Naive thymus-derived CD4-positive, alpha-beta T cell (primary cell): ENCODE measurements around the gene PPP1R1C. TPM values are rescaled to one million over a fixed set of nuclear protein-coding genes. Genes with fewer than 3 reads are reported as not detected.
"Not testable (repeated sequence)": the region's sequence is repeated elsewhere in the genome, so short reads cannot be mapped to it uniquely, and the experiment has no call there.

Experiments used
- ATAC-seq: fragments of 150-1000 bp; cut with Tn5 transposase; 2 replicates; pipeline ENCODE4 v1.10.0; 2021; ENCODE audit warnings: mild to moderate bottlenecking, moderate library complexity
- CTCF ChIA-PET: fragments of 350-600 bp; sonication (Branson Sonifier 250); formaldehyde crosslinking; loops from one replicate; lab custom pipeline; 2021; ENCODE audit warnings: antibody characterized with exemption; lab: Charles Lee
- POLR2A ChIA-PET: fragments of 350-600 bp; sonication (Branson Sonifier 250); formaldehyde crosslinking; loops from one replicate; lab custom pipeline; 2021; ENCODE audit warnings: antibody characterized with exemption, inconsistent platforms; lab: Charles Lee
- DNase-seq, 9 donors: peaks; one replicate each; pipeline versions ENCODE4 v3.0.0 to v3.0.0-alpha.2; 2020 to 2022; ENCODE audit warnings: mixed read lengths in 1 of 9
- H3K27ac ChIP-seq: one replicate; pipeline ENCODE4 v1.7.0; 2013; ENCODE audit warnings: mild to moderate bottlenecking, low read depth, low read length, moderate library complexity
- H3K27me3 ChIP-seq, 2 donors: one replicate each; pipeline ENCODE4 v1.7.0; 2013; ENCODE audit warnings: low read length in 2 of 2, mild to moderate bottlenecking in 2 of 2, moderate library complexity in 2 of 2; ENCODE audit not compliant: control insufficient read depth in 2 of 2, insufficient read depth in 2 of 2
- H3K36me3 ChIP-seq, 3 experiments: 1 replicate in 2 of 3; 2 replicates in 1 of 3; pipeline ENCODE4 v1.7.0; 2013; ENCODE audit warnings: low read length in 3 of 3, mild to moderate bottlenecking in 3 of 3, moderate library complexity in 1 of 3; ENCODE audit not compliant: insufficient read depth in 3 of 3, control insufficient read depth in 2 of 3
- H3K4me1 ChIP-seq, 2 donors: one replicate each; pipeline ENCODE4 v1.7.0; 2013; ENCODE audit warnings: low read length in 2 of 2, mild to moderate bottlenecking in 2 of 2, moderate library complexity in 1 of 2; ENCODE audit not compliant: control insufficient read depth in 2 of 2, insufficient read depth in 2 of 2
- H3K4me3 ChIP-seq: 2 replicates; pipeline ENCODE4 v1.7.0; 2013; ENCODE audit warnings: mild to moderate bottlenecking, low read length
- H3K9me3 ChIP-seq, 3 experiments: 1 replicate in 2 of 3; 2 replicates in 1 of 3; pipeline ENCODE4 v1.7.0; 2013; ENCODE audit warnings: low read length in 3 of 3; ENCODE audit not compliant: control insufficient read depth in 2 of 3
- H3K27ac Mint-ChIP-seq, 9 donors: one replicate each; pipeline ENCODE4 v1.8.0; 2020 to 2022; ENCODE audit warnings: mixed read lengths in 9 of 9, mild to moderate bottlenecking in 8 of 9, moderate library complexity in 5 of 9, inconsistent platforms in 2 of 9
- H3K27me3 Mint-ChIP-seq, 5 donors: one replicate each; pipeline ENCODE4 v1.8.0; 2021 to 2022; ENCODE audit warnings: mixed read lengths in 5 of 5, mild to moderate bottlenecking in 1 of 5
- H3K36me3 Mint-ChIP-seq, 5 donors: one replicate each; pipeline ENCODE4 v1.8.0; 2020 to 2022; ENCODE audit warnings: mixed read lengths in 5 of 5, mild to moderate bottlenecking in 3 of 5, inconsistent platforms in 1 of 5
- H3K4me1 Mint-ChIP-seq, 7 donors: one replicate each; pipeline ENCODE4 v1.8.0; 2020 to 2022; ENCODE audit warnings: mixed read lengths in 7 of 7, mild to moderate bottlenecking in 3 of 7, inconsistent platforms in 1 of 7
- H3K4me3 Mint-ChIP-seq, 10 donors: one replicate each; pipeline ENCODE4 v1.8.0; 2020 to 2022; ENCODE audit warnings: mild to moderate bottlenecking in 10 of 10, mixed read lengths in 10 of 10, moderate library complexity in 6 of 10, inconsistent platforms in 2 of 10
- H3K9me3 Mint-ChIP-seq, 11 donors: one replicate each; pipeline ENCODE4 v1.8.0; 2020 to 2022; ENCODE audit warnings: mixed read lengths in 11 of 11, mild to moderate bottlenecking in 4 of 11, inconsistent platforms in 1 of 11, moderate library complexity in 1 of 11
- intact Hi-C, 2 donors: fragments of 100-400 bp; cut with micrococcal nuclease; formaldehyde crosslinking; loops; one replicate each; pipeline ENCODE4 v1.15.1; 2023
- polyA plus RNA-seq, 2 donors: library from polyadenylated mRNA; unstranded; fragments of 300-500 nt; fragmentation: Illumina TruSeq; gene quantifications; one replicate each; pipeline ENCODE4 v1.2.3, GENCODE V29; 2021
- total RNA-seq, 6 experiments: library from RNA in 5 of 6; stranded (reverse) in 5 of 6; gene quantifications; 1 replicate in 5 of 6; 2 replicates in 1 of 6; pipeline ENCODE4 v1.2.3 and lab custom pipeline; 2021 to 2026

The PPP1R1C gene
- total and polyA plus RNA-seq, 7 experiments from 2014 or later: not detected

- CTCF ChIA-PET: interaction anchor here (1.2 to 1.3 kb wide), 2 partner anchors 35 to 213 kb away, joined by 3 to 6 read pairs; no protein-coding TSS in a partner anchor
- H3K27ac ChIP-seq: no peak overlapping the region
- POLR2A ChIA-PET: no interaction called here
- Mint-ChIP-seq H3K27ac (no peak overlapping the region), H3K36me3 (no peaks in the 10 kb centered on the region), H3K4me1 (peaks cover 4 to 14% (median 13%) of the 10 kb centered on the region in 7 donors), H3K4me3 (no peak overlapping the region), H3K27me3 (peaks cover 5 to 24% (median 11%) of the 10 kb centered on the region in 5 donors), H3K9me3 (no peaks in the 10 kb centered on the region)
- DNase-seq (no peak), ATAC-seq (no peak)
- no peaks in the 10 kb centered on the region for H3K27me3 ChIP-seq
- intact Hi-C loops: loop anchor here (2.0 to 10.0 kb wide), 3 partner anchors 62 to 878 kb away; no protein-coding TSS in a partner anchor
- no peaks in the 10 kb centered on the region for H3K9me3 ChIP-seq
- no peaks in the 10 kb centered on the region for H3K4me1 ChIP-seq
- H3K4me3 ChIP-seq: no peak overlapping the region
- H3K36me3 ChIP-seq: no peaks in the 10 kb centered on the region
Observed at GRCh38 chr2:181955010-181955409, 30.6 kb upstream of the PPP1R1C start.

- peak overlapping the region in 1 of 10 donors; percentile 57 for H3K4me3 Mint-ChIP-seq
- POLR2A ChIA-PET, H3K36me3 ChIP-seq, H3K36me3 Mint-ChIP-seq, H3K9me3 ChIP-seq, DNase-seq, H3K27ac Mint-ChIP-seq, H3K27me3 ChIP-seq, H3K27ac ChIP-seq, ATAC-seq, H3K9me3 Mint-ChIP-seq, H3K4me3 ChIP-seq, H3K4me1 ChIP-seq: not testable (repeated sequence)
- intact Hi-C loops: loop anchor here (2.0 to 10.0 kb wide), 3 partner anchors 63 to 879 kb away; no protein-coding TSS in a partner anchor
- H3K27me3 Mint-ChIP-seq: peaks cover 5 to 26% (median 15%) of the 10 kb centered on the region in 5 donors
- peaks cover 4 to 14% (median 13%) of the 10 kb centered on the region in 7 donors for H3K4me1 Mint-ChIP-seq
- CTCF ChIA-PET: interaction anchor here (0.6 to 1.3 kb wide), 2 partner anchors 213 to 308 kb away, joined by 3 to 6 read pairs; no protein-coding TSS in a partner anchor
Observed at GRCh38 chr2:181955866-181956265, 29.8 kb upstream of the PPP1R1C start.

GRCh38 chr2:181957668-181958067 is 28.0 kb upstream of the PPP1R1C start:
- Histone ChIP-seq H3K27me3 (no peaks in the 10 kb centered on the region), H3K36me3 (no peaks in the 10 kb centered on the region), H3K4me1 (no peaks in the 10 kb centered on the region), H3K4me3 (no peak overlapping the region), H3K27ac (no peak overlapping the region), H3K9me3 (no peaks in the 10 kb centered on the region)
- Mint-ChIP-seq H3K4me1 (peaks cover 4 to 14% (median 13%) of the 10 kb centered on the region in 7 donors), H3K4me3 (no peak overlapping the region), H3K27ac (no peak overlapping the region), H3K27me3 (peaks cover 5 to 27% (median 15%) of the 10 kb centered on the region in 5 donors), H3K36me3 (no peaks in the 10 kb centered on the region), H3K9me3 (no peaks in the 10 kb centered on the region)
- CTCF ChIA-PET: interaction anchor here (0.6 kb wide), 1 partner anchor 18 kb away, joined by 3 read pairs; no protein-coding TSS in a partner anchor
- DNase-seq (no peak), ATAC-seq (no peak)
- POLR2A ChIA-PET: no interaction called here
- intact Hi-C loops: loop anchor here (5.0 to 10.0 kb wide), 2 partner anchors 383 to 880 kb away; no protein-coding TSS in a partner anchor

GRCh38 chr2:181958726-181959125 is 26.9 kb upstream of the PPP1R1C start:
- Mint-ChIP-seq H3K27ac (no peak overlapping the region), H3K27me3 (peaks cover 0 to 26% (median 12%) of the 10 kb centered on the region in 5 donors), H3K9me3 (no peaks in the 10 kb centered on the region), H3K4me3 (no peak overlapping the region), H3K36me3 (no peaks in the 10 kb centered on the region), H3K4me1 (peaks cover 4 to 10% (median 8%) of the 10 kb centered on the region in 7 donors)
- intact Hi-C loops: loop anchor here (5.0 to 10.0 kb wide), 2 partner anchors 384 to 881 kb away; no protein-coding TSS in a partner anchor
- Histone ChIP-seq H3K4me3 (no peak overlapping the region), H3K27me3 (no peaks in the 10 kb centered on the region), H3K36me3 (no peaks in the 10 kb centered on the region), H3K9me3 (no peaks in the 10 kb centered on the region), H3K27ac (no peak overlapping the region), H3K4me1 (no peaks in the 10 kb centered on the region)
- DNase-seq: no peak
- ChIA-PET POLR2A (interaction anchor here (0.6 kb wide), 1 partner anchor 45 kb away, joined by 3 read pairs; no protein-coding TSS in a partner anchor), CTCF (no interaction called here)
- ATAC-seq: no peak

GRCh38 chr2:181959508-181959907 is 26.1 kb upstream of the PPP1R1C start:
- intact Hi-C loops: loop anchor here (5.0 to 10.0 kb wide), 2 partner anchors 385 to 882 kb away; no protein-coding TSS in a partner anchor
- no peak overlapping the region for H3K27ac Mint-ChIP-seq
- no peak overlapping the region for H3K4me3 ChIP-seq
- POLR2A ChIA-PET: interaction anchor here (0.6 kb wide), 1 partner anchor 45 kb away, joined by 3 read pairs; no protein-coding TSS in a partner anchor
- H3K4me1 ChIP-seq: no peaks in the 10 kb centered on the region
- H3K4me3 Mint-ChIP-seq: no peak overlapping the region
- no peak for DNase-seq
- H3K4me1 Mint-ChIP-seq: peaks cover 1 to 3% (median 2%) of the 10 kb centered on the region in 7 donors
- H3K36me3 Mint-ChIP-seq: no peaks in the 10 kb centered on the region
- no peaks in the 10 kb centered on the region for H3K9me3 ChIP-seq
- no peak for ATAC-seq
- H3K27me3 Mint-ChIP-seq: peaks cover 0 to 26% (median 12%) of the 10 kb centered on the region in 5 donors
- CTCF ChIA-PET: interaction anchor here (0.7 kb wide), 1 partner anchor 203 kb away, joined by 3 read pairs; no protein-coding TSS in a partner anchor
- H3K27me3 ChIP-seq: no peaks in the 10 kb centered on the region
- H3K9me3 Mint-ChIP-seq: peaks cover 0 to 4% (median 0%) of the 10 kb centered on the region in 11 donors
- no peaks in the 10 kb centered on the region for H3K36me3 ChIP-seq
- H3K27ac ChIP-seq: no peak overlapping the region

- H3K9me3 Mint-ChIP-seq, ATAC-seq, intact Hi-C loops: not testable (repeated sequence)
Observed at GRCh38 chr2:181961167-181961566, 24.5 kb upstream of the PPP1R1C start.

More at GRCh38 chr2:181961167-181961566, 24.5 kb upstream of the PPP1R1C start:
- H3K36me3 Mint-ChIP-seq, DNase-seq, H3K4me1 ChIP-seq, H3K27ac ChIP-seq, CTCF ChIA-PET, H3K4me1 Mint-ChIP-seq, H3K36me3 ChIP-seq, H3K4me3 ChIP-seq, POLR2A ChIA-PET, H3K9me3 ChIP-seq, H3K27ac Mint-ChIP-seq, H3K27me3 ChIP-seq, H3K4me3 Mint-ChIP-seq: not testable (repeated sequence)
- peaks cover 7 to 31% (median 15%) of the 10 kb centered on the region in 5 donors for H3K27me3 Mint-ChIP-seq
